Mammary epithelial cell (primary cell): Measurements from ENCODE around the gene DDX6.

ENCODE experiments used
- EZH2 ChIP-seq: IDR thresholded peaks from 2 replicates; pipeline ENCODE4 v1.6.1; 2012; ENCODE audit warnings: low read length, inconsistent platforms, borderline replicate concordance
- TF ChIP-seq, protein P1 (sequence below), 2 donors: IDR thresholded peaks in 1 of 2; conservative IDR thresholded peaks in 1 of 2; 2 replicates each; pipeline ENCODE4 v1.5.1; 2011 to 2012; ENCODE audit warnings: inconsistent platforms in 2 of 2, low read length in 2 of 2, mild to moderate bottlenecking in 2 of 2, control low read depth in 1 of 2, low read depth in 1 of 2; ENCODE audit not compliant: insufficient read depth in 1 of 2; ENCODE audit errors: extremely low read depth in 1 of 2

DNA sequence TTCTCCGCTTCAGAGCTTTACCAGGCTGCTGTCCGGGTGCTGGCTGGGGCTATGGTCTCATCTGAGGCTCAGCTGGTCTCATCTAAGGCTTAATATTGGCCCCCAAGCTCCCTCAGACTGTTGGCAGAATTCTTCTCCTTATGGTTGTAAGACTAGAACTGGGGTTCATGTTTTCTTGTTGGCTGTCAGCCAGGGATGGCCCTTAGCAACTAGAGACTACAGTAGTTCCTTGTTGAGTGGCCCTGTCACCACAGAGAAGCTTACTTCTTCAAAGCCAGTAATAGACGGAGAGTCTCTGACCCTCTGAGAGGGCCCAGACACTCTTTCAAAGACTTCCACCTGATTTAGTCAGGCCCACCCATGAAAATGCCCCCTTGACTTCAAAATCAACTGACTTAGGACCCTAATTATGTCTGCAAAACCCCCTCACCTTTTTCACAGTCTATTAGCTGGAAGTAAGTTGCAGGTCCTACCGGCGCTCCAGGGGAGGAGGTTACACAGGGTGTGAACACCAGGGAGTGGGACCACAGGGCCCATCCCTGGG, 87.3 kb downstream of the DDX6 start:
- TF ChIP-seq, protein P1, sequence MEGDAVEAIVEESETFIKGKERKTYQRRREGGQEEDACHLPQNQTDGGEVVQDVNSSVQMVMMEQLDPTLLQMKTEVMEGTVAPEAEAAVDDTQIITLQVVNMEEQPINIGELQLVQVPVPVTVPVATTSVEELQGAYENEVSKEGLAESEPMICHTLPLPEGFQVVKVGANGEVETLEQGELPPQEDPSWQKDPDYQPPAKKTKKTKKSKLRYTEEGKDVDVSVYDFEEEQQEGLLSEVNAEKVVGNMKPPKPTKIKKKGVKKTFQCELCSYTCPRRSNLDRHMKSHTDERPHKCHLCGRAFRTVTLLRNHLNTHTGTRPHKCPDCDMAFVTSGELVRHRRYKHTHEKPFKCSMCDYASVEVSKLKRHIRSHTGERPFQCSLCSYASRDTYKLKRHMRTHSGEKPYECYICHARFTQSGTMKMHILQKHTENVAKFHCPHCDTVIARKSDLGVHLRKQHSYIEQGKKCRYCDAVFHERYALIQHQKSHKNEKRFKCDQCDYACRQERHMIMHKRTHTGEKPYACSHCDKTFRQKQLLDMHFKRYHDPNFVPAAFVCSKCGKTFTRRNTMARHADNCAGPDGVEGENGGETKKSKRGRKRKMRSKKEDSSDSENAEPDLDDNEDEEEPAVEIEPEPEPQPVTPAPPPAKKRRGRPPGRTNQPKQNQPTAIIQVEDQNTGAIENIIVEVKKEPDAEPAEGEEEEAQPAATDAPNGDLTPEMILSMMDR (conservative IDR thresholded peaks at IDR 0.05 in 1 of 2, IDR thresholded peaks at IDR 0.05 in 1 of 2; ENCODE audit: extremely low read depth in 1 of 2, insufficient read depth in 1 of 2, low read depth in 1 of 2, low read length in 2 of 2), result no peak
- TF ChIP-seq EZH2, result no peak
